H1 (cell line): ENCODE results near the gene ASTL. TPM values are rescaled to one million over a fixed set of nuclear protein-coding genes. Genes with fewer than 3 reads are reported as not detected.

Experiments used
- POLR2A ChIP-seq, 2 experiments: IDR thresholded peaks; 1 replicate in 1 of 2; 2 replicates in 1 of 2; pipeline ENCODE4 v1.6.1; 2011; ENCODE audit warnings: low read depth in 2 of 2, low read length in 2 of 2, mild to moderate bottlenecking in 2 of 2; ENCODE audit errors: control extremely low read depth in 1 of 2
- polyA plus RNA-seq, 7 experiments: library from polyadenylated mRNA; depleted of rRNA in 3 of 7; stranded (reverse) in 5 of 7; unstranded in 2 of 7; fragments of >200 nt in 5 of 7; fragments of 200-250 nt in 2 of 7; gene quantifications; 1 replicate in 5 of 7; 2 replicates in 1 of 7; 4 replicates in 1 of 7; pipeline versions ENCODE4 v1.2.1 to v1.2.3, GENCODE V29; 2011 to 2013; ENCODE audit warnings: missing spikeins in 2 of 7, mixed read lengths in 2 of 7
- total RNA-seq: library from RNA; stranded (reverse); fragmentation: NEBNext Ultra II Directional; extraction: Animal tissue kit (Norgen Biotek cat#: 25700); gene quantifications from 2 replicates; pipeline ENCODE4 v1.2.1, GENCODE V29; 2021

Gene ASTL
- total and polyA plus RNA-seq, 2 of the 8 experiments (the other 6 are each of a cell fraction or from before 2014, with no cell fraction given) = 0.60 to 1.4 TPM

DNA sequence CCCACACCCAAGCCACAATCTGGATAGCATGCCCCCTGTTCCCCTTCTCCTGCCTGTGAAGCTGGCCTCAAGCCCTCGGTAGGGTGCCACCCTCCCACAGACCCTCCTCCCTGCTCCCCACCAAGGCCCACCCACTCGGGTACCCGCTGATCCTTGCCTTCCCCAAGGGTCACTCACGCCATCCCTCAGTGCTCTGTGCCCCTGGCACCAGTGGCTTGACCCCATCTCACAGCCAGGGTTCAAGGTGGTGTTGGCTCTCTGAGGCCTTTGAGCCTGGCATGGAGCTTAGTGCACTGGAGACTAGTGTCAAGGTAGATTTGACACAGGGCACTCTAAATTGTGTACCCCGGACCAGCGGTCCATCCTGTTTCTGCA lies 33.8 kb downstream of the ASTL start (continued):
- no peak for TF ChIP-seq POLR2A (IDR thresholded peaks at IDR 0.05; ENCODE audit: control extremely low read depth in 1 of 2, low read depth in 2 of 2, low read length in 2 of 2)
- TF ChIP-seq, all 59 proteins: peak for 0
